ENCODE results near the gene TRAM2. TPM values are rescaled to one million over a fixed set of nuclear protein-coding genes. Genes with fewer than 3 reads are reported as not detected.

The TRAM2 gene
- total and polyA plus RNA-seq, 2 of the 13 experiments (the other 11 are each of a cell fraction or from before 2014, with no cell fraction given) = 49.1 to 72.5 TPM

- TF ChIP-seq ZNF280D (CRISPR knock-in tag; IDR thresholded peaks at IDR 0.05) = no peak
- peak; percentile 91 for TF ChIP-seq KLF6 (CRISPR knock-in tag; IDR thresholded peaks at IDR 0.05)
- peak; percentile 94 for TF ChIP-seq ZNF766 (CRISPR knock-in tag; IDR thresholded peaks at IDR 0.05; ENCODE audit: borderline replicate concordance)
- TF ChIP-seq ETV5 (CRISPR knock-in tag; IDR thresholded peaks at IDR 0.05; ENCODE audit: borderline replicate concordance) = peak; percentile 82
- TF ChIP-seq MED13 (CRISPR knock-in tag; IDR thresholded peaks at IDR 0.05) = peak; percentile 58
- TF ChIP-seq DZIP1 (CRISPR knock-in tag; IDR thresholded peaks at IDR 0.05) = peak; percentile 82
- peak; percentile 53; the same call in 1 of the 2 replicates for TF ChIP-seq ZNF691 (CRISPR knock-in tag; IDR thresholded peaks at IDR 0.05; ENCODE audit: borderline replicate concordance, low read depth)
- TF ChIP-seq ZFX (CRISPR knock-in tag; IDR thresholded peaks at IDR 0.05; ENCODE audit: low read depth) = peak; percentile 99
- TF ChIP-seq ISX (CRISPR knock-in tag; conservative IDR thresholded peaks at IDR 0.05) = 0 out of 2 replicates have a peak, but pooled peaks have one; percentile 71
- TF ChIP-seq SP1 (IDR thresholded peaks at IDR 0.05) = no peak
- TF ChIP-seq SP1 (CRISPR knock-in tag; IDR thresholded peaks at IDR 0.05) = peak; percentile 79
- TF ChIP-seq ZNF703 (CRISPR knock-in tag; IDR thresholded peaks at IDR 0.05; ENCODE audit: borderline replicate concordance) = peak; percentile 66; the same call in 1 of the 2 replicates
- peak in 1 of 2 experiments; percentile 43; a peak in 1 of 4 replicates for TF ChIP-seq REST (IDR thresholded peaks at IDR 0.05; ENCODE audit: borderline replicate concordance in 1 of 2, low read depth in 1 of 2, low read length in 2 of 2)
- TF ChIP-seq ELF1 (CRISPR knock-in tag; IDR thresholded peaks at IDR 0.05) = peak; percentile 52
- TF ChIP-seq ZNF331 (CRISPR knock-in tag; IDR thresholded peaks at IDR 0.05) = 0 out of 2 replicates have a peak, but pooled peaks have one; percentile 11
- TF ChIP-seq POGK (CRISPR knock-in tag; conservative IDR thresholded peaks at IDR 0.05) = peak; percentile 81
These were observed at the start of gene TRAM2 (continued) for GRCh38 chr6:52577022-52577777.

Measured in HepG2 (cell line).